NCI-H146 treated with DMSO at 0.1 percent for 48 hours (cell line): Measurements from ENCODE around the gene MAMLD1.

Experiments
- DNase-seq: peaks from one replicate; lab custom pipeline; 2025; ENCODE audit not compliant: unreplicated experiment; lab: John Stamatoyannopoulos, UW

MAMLD1 gene

DNA sequence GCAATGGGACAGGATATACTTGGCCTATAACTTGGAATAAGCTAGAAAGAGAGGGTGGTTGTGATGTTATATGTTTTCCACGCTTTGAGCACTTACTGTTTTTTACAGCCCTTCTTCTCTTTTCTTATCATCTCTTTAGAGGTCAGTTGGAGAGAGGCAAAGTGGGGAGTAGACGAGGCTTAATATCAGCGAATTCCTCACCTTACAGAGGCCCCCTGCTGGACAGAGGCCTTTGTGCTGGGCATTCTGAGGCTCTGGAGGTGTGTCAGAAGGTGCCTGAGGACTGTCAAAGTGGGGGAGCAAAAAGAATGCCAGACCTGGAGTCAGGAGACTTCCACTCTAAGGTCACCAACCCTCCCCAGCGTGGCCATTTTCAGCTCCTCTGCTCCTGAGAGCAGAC is 42.5 kb downstream of the MAMLD1 start:
- no peak for DNase-seq

DNA sequence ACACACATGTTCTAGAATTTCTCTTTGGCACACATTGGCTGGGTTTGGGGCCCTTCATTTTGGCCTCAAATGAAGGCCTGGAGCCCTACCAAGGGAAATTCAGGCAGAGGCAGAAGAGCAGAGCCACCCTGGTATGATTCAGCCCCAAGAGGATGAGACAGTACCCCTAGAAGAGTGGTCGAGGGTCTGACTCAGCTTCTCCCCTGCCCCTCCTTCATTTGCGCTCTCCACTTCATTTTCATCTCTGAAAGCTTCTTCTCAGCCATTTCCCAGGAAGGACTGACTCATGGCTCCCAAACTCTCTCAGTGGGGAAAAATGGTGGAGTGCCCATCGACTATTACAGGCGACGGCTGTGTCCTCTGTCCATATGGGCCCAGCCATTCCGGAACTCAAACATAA is 43.5 kb downstream of the MAMLD1 start:
- no peak for DNase-seq

DNA sequence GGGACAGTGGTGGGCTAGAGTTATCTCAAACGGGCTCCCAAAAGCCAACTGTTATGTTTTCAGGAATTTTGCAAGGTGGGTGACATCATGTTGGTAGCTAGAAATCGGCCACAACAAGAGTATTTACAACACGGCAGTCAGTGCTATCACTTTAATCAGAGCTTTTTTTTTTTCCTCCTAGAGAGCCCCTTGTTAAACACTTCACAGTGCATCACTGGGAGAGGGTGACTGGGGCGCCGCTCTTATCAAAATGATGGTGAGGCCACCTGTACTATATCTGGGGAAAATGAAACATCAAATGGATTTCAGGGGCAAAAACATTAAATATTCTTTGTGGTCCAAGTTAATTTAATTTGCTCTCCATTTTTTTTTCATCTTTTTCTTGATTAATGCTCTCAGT is 44.9 kb downstream of the MAMLD1 start:
- DNase-seq: no peak

DNA sequence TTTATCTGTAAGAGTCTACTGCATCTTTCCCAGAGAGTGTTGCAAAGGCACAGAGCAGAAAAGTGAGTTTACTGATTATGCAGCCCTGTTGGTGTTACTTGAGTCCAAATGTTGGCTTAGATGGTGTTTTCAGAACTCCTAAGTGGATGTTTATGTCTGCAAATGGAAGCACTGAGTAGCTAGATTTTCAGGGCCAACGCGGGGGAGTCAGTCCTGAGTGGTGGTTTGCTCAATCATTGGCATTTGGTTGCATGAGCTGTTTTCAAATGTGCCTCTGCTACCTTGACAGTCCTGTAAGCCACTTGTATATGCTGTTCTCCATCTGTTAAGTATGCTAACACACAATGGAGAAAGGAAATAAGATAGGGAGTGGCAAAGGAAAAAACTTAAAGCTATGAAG is 45.4 kb downstream of the MAMLD1 start:
- DNase-seq: no peak

DNA sequence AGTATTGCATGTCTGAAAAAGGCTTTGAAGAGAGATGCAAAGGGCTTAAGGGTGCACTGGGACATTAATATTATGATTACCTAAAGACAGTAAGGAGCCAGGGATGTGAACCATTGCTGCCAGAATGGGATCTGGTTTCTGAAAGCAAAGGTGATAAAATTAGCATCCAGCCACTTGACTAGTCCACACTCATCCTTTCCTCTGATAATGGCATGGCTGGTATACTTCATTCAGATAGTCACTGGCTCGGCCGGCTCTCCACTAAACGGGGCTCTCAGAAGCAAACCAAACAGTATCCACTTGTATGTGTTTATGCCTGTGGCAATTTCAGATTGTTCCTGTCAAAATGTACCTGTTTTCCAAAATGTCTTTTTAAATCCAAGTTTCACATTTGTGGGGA is 46.4 kb downstream of the MAMLD1 start:
- DNase-seq: no peak

DNA sequence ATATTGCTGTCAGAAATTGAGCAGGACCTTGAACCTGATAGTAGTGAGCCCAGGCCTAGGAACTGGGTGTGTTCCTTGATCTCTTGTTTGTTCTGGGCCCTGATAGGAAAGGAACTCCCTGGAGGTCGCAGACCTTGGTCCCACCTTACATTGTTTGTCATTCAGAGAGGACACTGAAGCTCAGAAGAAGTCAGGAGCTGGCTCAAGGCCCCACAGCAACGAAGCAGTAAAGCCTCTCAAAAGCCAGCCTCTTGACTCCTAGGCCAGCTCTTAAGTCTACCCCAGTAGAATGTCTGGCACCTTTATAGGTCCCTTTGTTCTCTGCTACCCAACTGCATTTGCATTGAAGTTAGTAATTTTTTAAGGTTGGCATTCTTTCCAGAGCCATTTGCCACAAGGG is 46.8 kb downstream of the MAMLD1 start:
- no peak for DNase-seq

DNA sequence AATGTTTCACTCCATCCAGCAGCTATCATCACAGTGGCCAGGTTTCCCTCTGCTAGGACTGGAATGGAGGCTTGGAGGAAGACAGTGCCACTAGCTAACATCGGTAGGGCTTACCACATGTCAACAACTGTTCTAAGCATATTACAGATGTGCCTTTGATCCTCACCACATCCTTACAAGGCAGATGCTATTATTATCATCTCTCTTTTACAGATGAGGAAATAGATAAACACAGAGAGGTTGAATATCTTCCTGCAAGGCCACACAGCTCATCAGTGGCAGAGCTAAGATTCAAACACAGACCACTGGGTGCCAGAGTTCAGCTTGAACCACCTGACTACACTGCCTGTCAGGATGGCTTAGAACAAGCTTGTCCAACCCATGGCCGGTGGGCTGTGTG is 47.4 kb downstream of the MAMLD1 start:
- no peak for DNase-seq

DNA sequence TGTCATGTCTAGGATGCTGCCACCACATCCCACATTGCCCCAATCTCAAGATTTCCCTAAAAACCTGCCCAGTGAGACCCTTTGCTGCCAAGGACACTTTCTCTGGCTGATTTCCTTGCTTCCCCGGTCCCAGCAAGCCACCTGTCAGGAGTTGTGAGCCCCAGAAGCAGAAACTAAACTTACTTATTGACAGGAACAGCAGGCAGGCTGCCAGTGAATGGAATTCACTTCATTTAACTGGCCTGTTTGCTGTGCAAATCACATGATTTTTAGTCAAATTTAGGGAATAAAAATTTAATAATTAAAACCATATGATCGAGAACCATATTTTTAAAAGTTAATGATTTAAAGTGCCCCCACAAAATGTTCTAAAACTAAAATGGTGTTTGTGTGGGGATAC is 48.5 kb downstream of the MAMLD1 start:
- no peak for DNase-seq

DNA sequence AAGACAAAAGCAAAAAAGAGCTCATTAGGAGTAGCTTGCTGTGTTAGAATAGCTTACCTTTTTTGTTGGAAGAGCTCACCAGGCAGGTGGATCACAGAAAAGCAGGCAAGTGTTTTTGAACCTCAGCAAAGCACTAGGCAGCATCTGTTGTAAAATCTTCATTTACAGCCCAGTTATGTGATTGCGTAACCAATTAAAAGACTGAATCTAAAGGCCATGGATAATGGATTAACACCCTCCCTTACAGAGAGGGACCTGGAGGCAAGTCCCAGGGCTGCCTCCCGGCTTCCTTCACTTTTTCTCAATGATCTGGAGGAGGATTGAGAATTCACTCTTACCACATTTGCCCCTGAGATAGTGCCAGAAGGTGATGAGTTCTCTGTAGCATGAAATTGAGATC is 51.1 kb downstream of the MAMLD1 start:
- no peak for DNase-seq

DNA sequence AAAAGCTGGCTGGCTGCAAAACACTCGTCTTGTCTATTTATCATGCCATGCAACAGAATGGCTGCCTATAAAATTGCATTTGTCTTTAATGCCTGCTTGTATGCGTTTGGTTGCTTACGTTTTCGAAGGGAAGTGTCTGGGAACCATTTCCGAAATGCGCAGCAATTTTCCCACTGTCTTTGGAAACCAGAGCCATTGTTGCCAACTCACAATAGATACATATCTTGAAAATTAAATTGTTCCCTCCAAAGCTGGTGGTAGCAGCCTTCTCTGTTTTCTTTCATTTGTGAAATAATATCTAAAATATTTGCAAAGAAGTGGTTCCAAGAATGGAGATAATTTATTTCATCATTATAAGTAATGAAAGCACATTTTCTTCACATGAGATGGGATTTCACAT is 53.4 kb downstream of the MAMLD1 start:
- no peak for DNase-seq

DNA sequence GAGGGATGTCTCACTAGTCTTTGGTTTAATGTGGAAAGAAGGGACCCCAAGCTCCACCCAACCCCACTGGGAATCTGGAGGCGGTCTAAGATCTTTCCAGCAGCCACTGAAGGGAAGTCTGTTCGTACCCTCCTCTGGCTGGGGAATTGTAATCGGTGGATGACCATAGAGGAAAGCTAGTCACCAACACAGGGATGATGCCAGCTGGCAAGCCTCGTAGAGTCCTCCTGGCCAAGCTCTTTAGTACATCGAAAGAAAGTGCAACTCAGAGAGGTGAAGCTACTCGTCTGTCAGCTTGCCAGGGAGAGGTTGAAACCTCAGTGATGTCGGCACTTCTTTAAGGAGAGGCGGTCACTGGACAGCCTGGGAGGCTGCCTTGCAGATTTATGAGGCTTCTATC is 58.7 kb downstream of the MAMLD1 start:
- no peak for DNase-seq

DNA sequence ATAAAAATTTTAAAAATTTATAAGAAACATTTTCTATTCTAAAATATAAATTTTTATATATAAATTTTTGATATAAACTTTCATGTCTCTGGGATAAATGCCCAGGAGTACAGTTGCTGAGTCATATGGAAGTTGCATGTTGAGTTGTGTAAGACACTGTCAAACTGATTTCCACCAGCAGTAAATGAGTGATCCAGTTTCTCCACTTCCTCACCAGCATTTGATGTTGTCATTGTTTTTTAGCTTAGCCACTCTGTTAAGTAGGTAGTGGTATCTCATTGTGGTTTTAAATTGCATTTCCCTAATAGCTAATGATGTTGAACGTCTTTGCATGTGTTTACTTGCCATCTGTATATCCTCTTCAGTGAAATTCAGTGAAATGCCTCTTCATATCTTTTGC is 66.5 kb downstream of the MAMLD1 start:
- DNase-seq: no peak

DNA sequence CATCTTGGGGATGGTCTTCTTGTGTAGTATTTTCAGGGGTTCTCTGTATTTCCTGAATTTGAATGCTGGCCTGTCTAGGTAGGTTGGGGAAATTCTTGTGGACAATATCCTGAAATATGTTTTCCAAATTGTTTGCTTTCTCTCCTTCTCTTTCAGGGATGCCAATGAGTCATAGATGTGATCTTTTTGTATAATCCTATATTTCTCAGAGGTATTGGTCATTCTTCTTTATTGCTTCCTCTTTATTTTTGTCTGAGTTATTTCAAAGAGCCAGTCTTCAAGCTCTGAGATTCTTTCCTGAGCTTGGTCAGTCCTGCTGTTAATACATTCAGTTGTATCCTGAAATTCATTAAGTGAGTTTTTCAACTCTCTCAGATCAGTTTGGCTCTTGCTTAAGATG is 73.1 kb downstream of the MAMLD1 start:
- no peak for DNase-seq

DNA sequence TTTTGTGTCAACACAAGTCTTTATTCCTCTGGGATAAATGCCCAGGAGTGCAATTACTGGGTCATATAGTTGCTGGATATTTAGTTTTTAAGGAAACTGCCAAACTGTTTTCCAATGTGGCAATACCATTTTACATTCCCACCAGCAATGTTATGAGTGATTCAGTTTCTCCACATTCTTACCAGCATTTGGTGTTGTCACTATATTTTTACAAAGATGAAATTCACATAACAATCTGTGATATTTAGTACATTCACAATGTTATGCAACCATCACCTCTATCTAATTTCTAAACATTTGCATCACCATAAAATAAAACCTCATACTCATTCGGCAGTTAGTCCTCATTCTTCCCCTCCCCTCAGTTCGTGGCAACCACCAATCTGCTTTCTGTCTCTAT is 75.0 kb downstream of the MAMLD1 start:
- DNase-seq: no peak

DNA sequence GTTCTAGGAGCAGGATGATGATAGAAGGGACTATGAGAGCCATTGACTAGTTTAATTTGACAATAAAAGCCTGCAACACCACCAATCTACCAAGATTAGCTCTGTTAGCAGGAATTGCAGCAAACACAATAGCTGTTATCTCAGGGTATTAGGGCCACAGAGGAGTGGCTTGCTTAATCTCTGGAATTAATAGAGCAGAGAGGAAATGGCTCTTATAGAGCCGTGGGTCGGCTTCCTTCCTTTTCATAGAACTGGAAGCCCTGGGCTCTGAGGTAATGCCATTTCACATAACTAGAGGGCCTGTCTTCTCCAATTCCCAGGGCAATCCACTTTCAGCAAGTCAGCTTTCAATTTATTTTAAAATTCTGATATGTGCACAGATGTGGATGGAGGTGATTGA is 83.0 kb downstream of the MAMLD1 start:
- DNase-seq: no peak

DNA sequence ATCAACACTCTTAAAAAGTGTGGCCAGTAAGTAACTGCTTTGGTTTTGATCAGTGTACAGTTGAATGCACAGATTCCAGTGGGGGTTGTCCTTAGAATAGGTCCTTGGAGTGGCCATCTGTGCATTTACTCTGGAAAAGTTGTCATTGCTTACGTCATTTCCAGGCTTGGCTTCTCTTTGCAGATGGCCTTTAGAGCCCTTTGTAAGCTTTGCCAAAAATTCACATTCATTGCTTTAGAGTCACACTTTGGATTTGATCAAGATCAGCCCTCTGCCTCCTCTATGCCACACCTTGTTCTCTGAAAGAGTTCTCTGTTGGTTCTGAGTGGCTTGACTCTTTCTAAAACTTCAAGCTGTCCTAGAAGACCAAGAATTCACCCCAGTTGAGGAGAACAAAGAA is 83.9 kb downstream of the MAMLD1 start:
- no peak for DNase-seq

DNA sequence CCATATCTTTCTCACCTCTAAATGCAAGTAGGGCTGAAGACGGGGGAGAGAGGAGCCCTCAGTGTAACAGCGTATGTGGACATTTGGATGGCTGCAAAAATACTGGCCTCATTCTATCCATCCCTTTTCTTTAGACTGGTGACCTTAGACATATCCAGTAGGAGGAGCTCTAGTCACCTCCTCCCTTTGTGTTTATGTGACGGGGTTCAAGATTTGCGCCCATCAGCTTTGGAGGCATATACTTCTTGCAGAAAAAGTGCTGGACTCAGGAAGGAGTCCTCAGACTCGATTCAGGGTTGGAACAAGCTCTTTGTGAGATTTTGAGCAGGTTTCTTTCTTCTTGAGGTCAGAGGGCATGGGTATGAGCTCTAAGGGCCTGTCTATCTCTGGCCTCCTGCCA is 86.2 kb downstream of the MAMLD1 start:
- DNase-seq: no peak

DNA sequence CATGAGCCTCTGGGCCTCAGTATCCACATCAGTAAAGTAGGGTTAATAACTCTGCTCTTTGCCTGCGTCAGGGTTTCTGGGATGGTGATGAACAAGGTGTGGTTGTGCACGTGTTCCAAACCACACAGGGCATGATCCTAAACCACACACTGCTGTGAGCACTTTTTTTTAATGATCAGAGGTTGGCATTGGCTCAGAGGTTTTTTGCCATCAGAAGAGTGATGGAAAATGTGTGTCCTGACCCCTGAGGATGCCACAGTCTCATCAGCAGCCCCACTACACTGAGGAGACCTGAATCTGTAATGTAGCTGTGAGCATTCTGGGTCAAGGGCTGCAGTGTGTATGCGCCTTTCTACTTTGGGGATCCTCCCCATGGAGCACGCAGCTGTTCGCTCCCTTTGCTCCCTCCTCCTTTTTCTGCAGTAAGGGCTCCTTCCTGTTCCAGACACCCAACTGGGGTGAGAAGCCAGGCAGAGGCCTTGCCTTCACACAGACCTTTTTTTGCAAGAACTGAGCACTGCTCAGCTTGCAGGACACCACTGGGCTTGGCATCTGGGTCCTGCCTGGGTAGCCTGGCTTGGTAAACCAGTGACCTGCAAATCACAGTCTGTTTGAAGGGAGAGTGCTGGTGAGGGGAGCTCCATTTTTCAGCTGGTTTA is 87.5 kb downstream of the MAMLD1 start:
- DNase-seq: no peak

DNA sequence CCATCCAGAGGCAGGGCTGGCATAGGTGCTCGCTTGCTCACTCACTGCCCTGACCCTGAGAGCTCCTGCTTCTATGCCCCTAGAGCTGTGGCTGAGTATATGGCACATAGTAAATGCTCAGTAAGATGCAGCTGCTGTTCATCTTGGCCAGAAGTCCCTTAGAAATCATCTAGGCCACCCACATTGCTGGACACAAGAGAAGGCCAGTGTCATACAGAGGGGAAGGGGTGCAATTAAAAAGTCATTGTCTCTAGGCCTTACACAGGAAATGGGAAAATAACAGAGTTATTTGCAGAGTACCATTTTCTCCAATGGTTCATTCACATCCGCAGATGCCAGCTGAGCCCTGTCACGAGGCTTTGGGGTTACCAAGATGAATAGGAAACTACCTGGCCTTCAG is 88.8 kb downstream of the MAMLD1 start:
- no peak for DNase-seq

DNA sequence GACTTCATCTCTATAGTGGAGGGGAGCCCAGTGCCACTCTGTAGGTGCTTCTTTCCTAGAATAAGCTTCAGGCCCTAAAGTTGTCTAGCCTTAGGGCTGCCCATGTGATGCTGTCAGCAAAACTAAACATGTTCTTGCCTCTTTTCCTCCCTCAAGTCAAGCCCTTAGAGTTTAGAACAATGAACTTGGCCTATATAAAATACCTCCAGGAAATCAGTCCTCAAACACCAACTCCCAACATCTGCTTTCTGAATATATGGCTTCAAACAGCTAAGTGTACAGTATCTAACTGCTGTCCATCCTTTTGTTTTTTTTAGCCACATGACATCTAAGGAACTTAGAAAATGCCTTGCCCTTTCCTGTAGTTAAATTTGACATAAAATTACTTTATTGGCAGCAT is 91.0 kb downstream of the MAMLD1 start:
- DNase-seq: no peak

DNA sequence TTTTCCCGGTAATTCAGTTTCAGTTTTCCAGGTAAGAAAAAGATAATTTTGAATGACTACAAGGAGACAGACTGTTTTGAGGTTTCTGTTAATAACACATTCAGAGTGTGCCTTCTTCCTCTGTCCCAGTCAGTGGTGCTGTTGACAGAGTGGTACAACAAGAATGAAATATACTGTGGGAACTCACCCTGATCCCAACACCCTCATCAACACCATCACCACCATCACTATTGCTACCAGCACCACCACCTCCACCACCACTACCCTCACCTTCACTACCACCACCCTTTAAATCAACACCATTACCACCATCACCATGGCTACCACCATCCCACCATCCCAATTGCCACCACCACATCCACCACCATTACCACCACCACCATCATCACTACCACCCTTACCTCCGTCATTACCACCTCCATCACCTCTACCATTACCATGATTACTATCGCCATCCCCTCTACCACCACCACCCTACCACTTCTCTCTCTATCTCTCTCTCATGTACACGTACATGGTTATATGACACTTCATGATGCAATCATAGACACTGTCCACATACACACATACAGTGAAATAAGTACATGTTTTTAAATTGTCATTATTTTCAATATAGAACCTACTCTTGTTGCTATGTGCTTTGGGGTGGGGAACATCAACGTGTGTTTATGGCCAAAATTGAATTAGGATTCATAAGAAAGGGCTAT is 91.5 kb downstream of the MAMLD1 start:
- DNase-seq: no peak

DNA sequence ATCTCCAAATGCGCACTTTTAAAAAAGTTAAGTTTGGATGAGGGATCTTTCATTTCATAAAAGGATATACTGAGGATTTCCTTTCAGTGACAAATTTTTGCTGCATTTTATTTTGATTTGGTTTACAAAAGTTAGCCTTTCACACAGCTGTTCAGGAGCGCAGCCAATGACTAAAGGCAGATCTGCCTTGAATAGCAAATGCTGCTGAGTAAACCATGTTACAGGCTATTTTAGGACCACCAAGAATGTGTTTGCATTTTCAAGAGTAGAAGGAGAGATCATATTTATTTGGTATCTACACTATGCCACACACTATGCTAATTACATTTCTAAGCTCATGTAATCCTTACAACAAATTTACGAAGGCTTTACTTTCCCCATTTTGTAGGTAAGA is 92.1 kb downstream of the MAMLD1 start:
- no peak for DNase-seq

DNA sequence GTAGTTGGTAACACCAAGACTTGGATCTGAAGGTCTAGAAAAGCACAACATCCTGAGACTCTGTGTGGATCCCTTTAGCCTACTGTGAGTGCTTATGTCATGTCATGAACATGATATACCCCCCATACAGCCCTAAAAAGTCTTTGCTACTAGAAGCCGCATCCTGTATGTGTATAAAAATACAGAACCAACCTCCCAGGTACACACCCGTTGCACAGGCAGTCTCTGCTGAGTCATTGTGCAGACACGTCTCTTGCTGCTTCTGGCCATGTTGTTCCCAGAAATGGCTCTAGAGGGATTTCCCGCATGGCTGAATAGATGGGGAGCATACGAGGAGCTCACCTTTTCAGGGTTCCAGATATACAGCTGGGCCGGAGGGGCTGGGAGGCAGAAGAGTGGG is 93.3 kb downstream of the MAMLD1 start:
- no peak for DNase-seq
